ENCODE measurements around the gene FBLN2. TPM values are rescaled to one million over a fixed set of nuclear protein-coding genes. Genes with fewer than 3 reads are reported as not detected.

Gene FBLN2
- total and polyA plus RNA-seq, 2 of the 4 experiments (the other 2 are of a cell fraction) = 11.8 to 60.8 TPM

DNA sequence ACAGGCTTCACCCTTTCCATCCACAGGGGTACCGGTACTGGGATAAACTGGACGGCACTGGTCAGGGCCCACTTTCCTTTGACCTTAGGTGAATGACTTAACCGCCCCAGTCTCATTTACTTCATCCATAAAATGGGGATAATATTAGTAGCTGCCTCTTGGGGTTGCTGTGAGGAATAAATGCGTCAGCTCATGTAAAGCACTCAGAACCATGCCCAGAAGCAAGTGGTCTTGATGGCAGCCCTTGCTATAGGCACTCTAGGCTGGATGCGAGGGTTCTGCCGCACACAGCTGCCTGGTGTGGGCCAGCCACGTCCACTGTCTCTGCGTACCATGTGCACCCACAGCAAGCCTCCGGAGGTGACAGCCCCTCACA is 32.2 kb upstream of the FBLN2 start:
- Histone ChIP-seq H3K56ac (ENCODE audit: extremely low read depth, insufficient read depth, low read length) (no peak overlapping the region), H2BK120ac (ENCODE audit: low read depth, low read length) (no peak overlapping the region), H3K4me1 (ENCODE audit: control insufficient read depth, insufficient read depth, low read length) (no peaks in the 10 kb centered on the region), H3K9ac (ENCODE audit: low read depth, low read length) (no peak overlapping the region), H3K23ac (ENCODE audit: low read depth, low read length) (no peak overlapping the region), H2AK5ac (ENCODE audit: low read depth, low read length) (no peak overlapping the region), H2AK9ac (replicated peaks; ENCODE audit: low read depth, low read length, poor library complexity) (no peak overlapping the region), H3K36me3 (ENCODE audit: control insufficient read depth, insufficient read depth, low read length) (no peaks in the 10 kb centered on the region), H4K5ac (ENCODE audit: low read depth, low read length) (no peak overlapping the region), H2AFZ (replicated peaks; ENCODE audit: low read length, poor library complexity) (no peak overlapping the region), H3K14ac (replicated peaks; ENCODE audit: low read depth, low read length) (no peak overlapping the region), H3K79me1 (ENCODE audit: low read depth in 1 of 2, low read length in 2 of 2) (no peaks in the 10 kb centered on the region), H3K27ac (ENCODE audit: insufficient read depth, low read length) (no peak overlapping the region), H4K8ac (ENCODE audit: low read depth in 2 of 2, low read length in 2 of 2) (no peak overlapping the region), H4K20me1 (ENCODE audit: insufficient read depth, low read length) (no peaks in the 10 kb centered on the region), H3K4me3 (ENCODE audit: insufficient read depth, low read depth, low read length) (no peak overlapping the region), H3K9me1 (ENCODE audit: insufficient read depth, low read length) (no peaks in the 10 kb centered on the region), H3K9me3 (ENCODE audit: control insufficient read depth, insufficient read depth, low read length) (no peaks in the 10 kb centered on the region), H3K27me3 (ENCODE audit: control insufficient read depth, insufficient read depth, low read length) (0 out of 2 replicates have a peak, but pooled peaks cover 2% of the 10 kb centered on the region), H2BK15ac (ENCODE audit: low read depth, low read length) (no peak overlapping the region), H2BK5ac (ENCODE audit: low read depth, low read length, poor library complexity, severe bottlenecking) (no peak overlapping the region), H3K4me2 (ENCODE audit: low read depth, low read length) (no peak overlapping the region), H2BK20ac (ENCODE audit: low read depth, low read length) (no peak overlapping the region), H3K18ac (ENCODE audit: low read depth, low read length) (no peak overlapping the region), H3K4ac (ENCODE audit: low read depth, low read length) (no peak overlapping the region), H4K91ac (ENCODE audit: insufficient read depth, low read depth, low read length) (no peak overlapping the region)
- intact Hi-C loops (cut with micrococcal nuclease) (no loop called here), in situ Hi-C loops (cut with MboI; ENCODE audit: low sequenced_read_pairs) (no loop called here), dilution Hi-C loops (cut with HindIII; ENCODE audit: low sequenced_read_pairs, unreplicated experiment) (no loop called here)
- TF ChIP-seq POLR2A (IDR thresholded peaks at IDR 0.05; ENCODE audit: low read depth, low read length) = no peak
- no peak for TF ChIP-seq CHD1 (IDR thresholded peaks at IDR 0.05; ENCODE audit: low read depth, low read length)
- no peak for TF ChIP-seq RFX5 (IDR thresholded peaks at IDR 0.05; ENCODE audit: low read depth, low read length)
- TF ChIP-seq MAZ (IDR thresholded peaks at IDR 0.05; ENCODE audit: borderline replicate concordance, low read depth, low read length) = no peak
- TF ChIP-seq SMC3 (IDR thresholded peaks at IDR 0.05; ENCODE audit: low read depth, low read length) = no peak
- no peak for TF ChIP-seq BHLHE40 (IDR thresholded peaks at IDR 0.05; ENCODE audit: low read depth, low read length)
- ChIA-PET POLR2A (ENCODE audit: unreplicated experiment) (no interaction called here), CTCF (no interaction called here)
- WGBS, 2 experiments (ENCODE audit: extremely low coverage in 2 of 2, insufficient read length in 1 of 2) = no CpG with 5 or more reads among the region's 9 CpGs
- ATAC-seq (ENCODE audit: low read depth) = no peak
- BruUV-seq (replicated peaks) = no TSS peak
- DNase-seq = no peak

Measured in IMR-90 (cell line).